IMR-90 (cell line): Measurements from ENCODE around the gene CDCP2. TPM values are rescaled to one million over a fixed set of nuclear protein-coding genes. Genes with fewer than 3 reads are reported as not detected.
"Not testable (repeated sequence)": the region's sequence is repeated elsewhere in the genome, so short reads cannot be mapped to it uniquely, and the experiment has no call there.

ENCODE experiments used
- ATAC-seq: fragments of 200-7000 bp; cut with Tn5 transposase; 2 replicates; pipeline ENCODE4 v1.9.1; 2020; ENCODE audit warnings: low read depth, mild to moderate bottlenecking, moderate library complexity
- BruUV-seq: library from RNA; stranded (reverse); fragments of 400-500 nt; replicated peaks from 2 replicates; lab custom pipeline; 2021; lab: Mats Ljungman, UMichigan
- CTCF ChIA-PET: fragments of 300-600 bp; formaldehyde crosslinking; extraction: SDS; loops from one replicate; lab custom pipeline; 2021; ENCODE audit warnings: antibody characterized with exemption; lab: Yijun Ruan, JAX
- POLR2A ChIA-PET: fragments of 300-600 bp; sonication (Branson Sonifier 250); formaldehyde crosslinking; loops from one replicate; lab custom pipeline; 2022; ENCODE audit warnings: antibody characterized with exemption; ENCODE audit not compliant: unreplicated experiment; lab: Charles Lee
- DNase-seq: peaks from one replicate; pipeline ENCODE4 v3.0.0; 2013
- H2AFZ ChIP-seq: replicated peaks from 2 replicates; pipeline ENCODE3; 2013; ENCODE audit warnings: low read length, mild to moderate bottlenecking; ENCODE audit not compliant: poor library complexity
- H2AK5ac ChIP-seq: 2 replicates; pipeline ENCODE4 v1.6.1; 2013; ENCODE audit warnings: low read depth, low read length, inconsistent platforms
- H2AK9ac ChIP-seq: replicated peaks from 2 replicates; pipeline ENCODE3; 2013; ENCODE audit warnings: mild to moderate bottlenecking, low read depth, low read length, moderate library complexity; ENCODE audit not compliant: poor library complexity
- H2BK120ac ChIP-seq: 2 replicates; pipeline ENCODE4 v1.6.1; 2013; ENCODE audit warnings: low read depth, low read length, inconsistent platforms
- H2BK15ac ChIP-seq: 3 replicates; pipeline ENCODE4 v1.6.1; 2013; ENCODE audit warnings: low read depth, low read length, inconsistent platforms
- H2BK20ac ChIP-seq: 2 replicates; pipeline ENCODE4 v1.6.1; 2013; ENCODE audit warnings: low read depth, mild to moderate bottlenecking, inconsistent platforms, low read length, moderate library complexity
- H2BK5ac ChIP-seq: 2 replicates; pipeline ENCODE4 v1.6.1; 2013; ENCODE audit warnings: mild to moderate bottlenecking, low read depth, low read length, inconsistent platforms; ENCODE audit not compliant: poor library complexity, severe bottlenecking
- H3K14ac ChIP-seq: replicated peaks from 2 replicates; pipeline ENCODE4 v1.6.1; 2013; ENCODE audit warnings: low read depth, low read length, inconsistent platforms
- H3K18ac ChIP-seq: 2 replicates; pipeline ENCODE4 v1.6.1; 2013; ENCODE audit warnings: low read depth, low read length, control low read depth
- H3K23ac ChIP-seq: 2 replicates; pipeline ENCODE4 v1.6.1; 2013; ENCODE audit warnings: low read depth, low read length, inconsistent platforms
- H3K27ac ChIP-seq: 2 replicates; pipeline ENCODE4 v1.5.1; 2013; ENCODE audit warnings: mild to moderate bottlenecking, control low read depth, low read length; ENCODE audit not compliant: insufficient read depth
- H3K27me3 ChIP-seq: 2 replicates; pipeline ENCODE4 v1.6.1; 2013; ENCODE audit warnings: low read length; ENCODE audit not compliant: control insufficient read depth, insufficient read depth
- H3K36me3 ChIP-seq: 2 replicates; pipeline ENCODE4 v1.6.1; 2013; ENCODE audit warnings: low read length, mixed read lengths; ENCODE audit not compliant: control insufficient read depth, insufficient read depth
- H3K4ac ChIP-seq: 2 replicates; pipeline ENCODE4 v1.6.1; 2013; ENCODE audit warnings: low read depth, low read length, inconsistent platforms
- H3K4me1 ChIP-seq: 2 replicates; pipeline ENCODE4 v1.6.1; 2013; ENCODE audit warnings: low read length, mixed read lengths; ENCODE audit not compliant: control insufficient read depth, insufficient read depth
- H3K4me2 ChIP-seq: 2 replicates; pipeline ENCODE4 v1.6.1; 2013; ENCODE audit warnings: low read depth, mild to moderate bottlenecking, control low read depth, low read length, moderate library complexity
- H3K4me3 ChIP-seq: 2 replicates; pipeline ENCODE4 v1.5.1; 2013; ENCODE audit warnings: low read depth, mild to moderate bottlenecking, control low read depth, low read length, moderate library complexity; ENCODE audit not compliant: insufficient read depth
- H3K56ac ChIP-seq: 2 replicates; pipeline ENCODE4 v1.6.1; 2013; ENCODE audit warnings: low read length, inconsistent platforms; ENCODE audit not compliant: insufficient read depth; ENCODE audit errors: extremely low read depth
- H3K79me1 ChIP-seq, 2 experiments: 2 replicates each; pipeline ENCODE4 v1.6.1; 2013; ENCODE audit warnings: low read length in 2 of 2, inconsistent platforms in 1 of 2, low read depth in 1 of 2
- H3K9ac ChIP-seq: 2 replicates; pipeline ENCODE4 v1.6.1; 2013; ENCODE audit warnings: low read depth, low read length, control low read depth
- H3K9me1 ChIP-seq: 2 replicates; pipeline ENCODE4 v1.6.1; 2013; ENCODE audit warnings: low read length, inconsistent platforms; ENCODE audit not compliant: insufficient read depth
- H3K9me3 ChIP-seq: 2 replicates; pipeline ENCODE4 v1.6.1; 2013; ENCODE audit warnings: low read length; ENCODE audit not compliant: control insufficient read depth, insufficient read depth
- H4K20me1 ChIP-seq: 2 replicates; pipeline ENCODE4 v1.6.1; 2013; ENCODE audit warnings: low read length, inconsistent platforms; ENCODE audit not compliant: insufficient read depth
- H4K5ac ChIP-seq: 2 replicates; pipeline ENCODE4 v1.6.1; 2013; ENCODE audit warnings: mild to moderate bottlenecking, low read depth, low read length, control low read depth
- H4K8ac ChIP-seq, 2 experiments: 2 replicates each; pipeline ENCODE4 v1.6.1; 2013; ENCODE audit warnings: low read depth in 2 of 2, low read length in 2 of 2, control low read depth in 1 of 2, inconsistent platforms in 1 of 2
- H4K91ac ChIP-seq: 2 replicates; pipeline ENCODE4 v1.6.1; 2013; ENCODE audit warnings: low read depth, low read length, inconsistent platforms; ENCODE audit not compliant: insufficient read depth
- WGBS, 2 experiments: methylation state at CpG; one replicate each; pipeline versions ENCODE4 v1.1.5 to v1.1.7; 2013; ENCODE audit warnings: missing lambda C conversion rate in 2 of 2; ENCODE audit not compliant: insufficient read length in 1 of 2; ENCODE audit errors: extremely low coverage in 2 of 2; 5-methylcytosine and 5-hydroxymethylcytosine counted together
- dilution Hi-C: fragments of 300-500 bp; cut with HindIII; formaldehyde crosslinking; loops from one replicate; pipeline ENCODE4 v1.14.3; 2018; ENCODE audit warnings: low sequenced_read_pairs; ENCODE audit not compliant: unreplicated experiment
- in situ Hi-C: fragments of 300-500 bp; cut with MboI; formaldehyde crosslinking; loops from 3 replicates; pipeline ENCODE4 v1.14.3; 2019; ENCODE audit warnings: low sequenced_read_pairs, inconsistent platforms, mixed read lengths
- intact Hi-C: fragments of 100-400 bp; cut with micrococcal nuclease; formaldehyde crosslinking; loops from 2 replicates; pipeline ENCODE4 v1.10.0; 2022
- polyA plus RNA-seq, 3 experiments: library from polyadenylated mRNA; depleted of rRNA; stranded (reverse); fragments of >200 nt; gene quantifications; 2 replicates each; pipeline ENCODE4 v1.2.3, GENCODE V29; 2012; ENCODE audit warnings: low replicate concordance in 1 of 3
- total RNA-seq: library from RNA; depleted of rRNA; stranded (reverse); fragments of >200 nt; gene quantifications from 2 replicates; pipeline ENCODE4 v1.2.3, GENCODE V29; 2012

Gene CDCP2
- total and polyA plus RNA-seq, 2 of the 4 experiments (the other 2 are of a cell fraction), result not detected

DNA sequence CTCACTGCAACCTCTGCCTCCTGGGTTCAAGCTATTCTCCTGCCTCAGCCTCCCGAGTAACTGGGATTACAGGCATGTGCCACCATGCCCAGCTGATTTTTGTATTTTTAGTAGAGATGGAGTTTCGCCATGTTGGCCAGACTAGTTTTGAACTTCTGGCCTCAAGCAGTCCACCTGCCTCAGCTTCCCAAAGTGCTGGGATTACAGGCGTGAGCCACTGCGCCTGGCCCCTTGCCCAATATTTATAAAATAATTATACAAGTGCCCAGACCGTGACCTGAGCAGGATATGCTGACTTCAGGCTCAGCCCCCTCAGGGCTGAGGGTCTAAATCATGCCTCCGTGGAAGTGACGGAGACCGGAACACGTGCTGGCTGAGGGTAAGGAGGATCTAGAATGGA is 48.2 kb downstream of the CDCP2 start:
- H2BK5ac ChIP-seq, H3K4me2 ChIP-seq, DNase-seq, H3K27ac ChIP-seq, H3K56ac ChIP-seq, H2BK20ac ChIP-seq, H2BK15ac ChIP-seq, H3K4ac ChIP-seq, H2AFZ ChIP-seq, H4K8ac ChIP-seq, H3K23ac ChIP-seq, H3K9me3 ChIP-seq, BruUV-seq, H3K4me3 ChIP-seq, H4K91ac ChIP-seq, ATAC-seq, dilution Hi-C loops, POLR2A ChIA-PET, H3K79me1 ChIP-seq, H2AK5ac ChIP-seq, H2BK120ac ChIP-seq, H3K9me1 ChIP-seq, H4K5ac ChIP-seq, H3K27me3 ChIP-seq, H3K9ac ChIP-seq, H3K14ac ChIP-seq, H3K4me1 ChIP-seq, H2AK9ac ChIP-seq, CTCF ChIA-PET, H3K36me3 ChIP-seq, H3K18ac ChIP-seq, intact Hi-C loops, H4K20me1 ChIP-seq: not testable (repeated sequence)
- WGBS, 2 experiments, result 100% methylated on average over 1 of the region's 9 CpGs; no CpG with 5 or more reads in 1 of the 2 experiments
- in situ Hi-C loops, result loop anchor here (10.0 kb wide), 1 partner anchor 390 kb away; no protein-coding TSS in a partner anchor
